ENCODE results near the gene WDFY2. TPM values are rescaled to one million over a fixed set of nuclear protein-coding genes. Genes with fewer than 3 reads are reported as not detected.
"Not testable (repeated sequence)": the region's sequence is repeated elsewhere in the genome, so short reads cannot be mapped to it uniquely, and the experiment has no call there.

Gene WDFY2
- total and polyA plus RNA-seq, 2 of the 13 experiments (the other 11 are each of a cell fraction or from before 2014, with no cell fraction given) = 22.6 to 27.0 TPM

DNA sequence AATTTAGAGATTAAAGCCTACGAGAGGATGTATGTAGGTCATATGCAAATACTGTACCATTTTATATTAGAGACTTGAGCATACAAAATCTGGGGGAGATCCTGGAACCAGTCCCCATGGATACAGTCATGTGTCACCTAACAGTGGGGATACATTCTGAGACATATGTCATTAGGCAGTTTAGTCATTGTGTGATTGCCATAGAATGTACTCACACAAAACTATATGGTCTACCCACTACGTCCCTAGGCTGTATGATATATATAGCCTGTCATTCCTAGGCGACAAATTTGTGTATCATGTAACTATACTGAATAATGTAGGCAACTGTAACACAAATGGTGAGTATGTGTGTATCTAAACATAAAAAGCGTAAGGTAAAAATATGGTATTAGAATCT is 62.8 kb downstream of the WDFY2 start:
- no peaks in the 10 kb centered on the region; a peak in 1 of 5 replicates for H3K27me3 ChIP-seq (ENCODE audit: control insufficient read depth in 1 of 2, insufficient read depth in 2 of 2, low read length in 2 of 2)
- ATAC-seq = no peak
- TF ChIP-seq, protein P1, sequence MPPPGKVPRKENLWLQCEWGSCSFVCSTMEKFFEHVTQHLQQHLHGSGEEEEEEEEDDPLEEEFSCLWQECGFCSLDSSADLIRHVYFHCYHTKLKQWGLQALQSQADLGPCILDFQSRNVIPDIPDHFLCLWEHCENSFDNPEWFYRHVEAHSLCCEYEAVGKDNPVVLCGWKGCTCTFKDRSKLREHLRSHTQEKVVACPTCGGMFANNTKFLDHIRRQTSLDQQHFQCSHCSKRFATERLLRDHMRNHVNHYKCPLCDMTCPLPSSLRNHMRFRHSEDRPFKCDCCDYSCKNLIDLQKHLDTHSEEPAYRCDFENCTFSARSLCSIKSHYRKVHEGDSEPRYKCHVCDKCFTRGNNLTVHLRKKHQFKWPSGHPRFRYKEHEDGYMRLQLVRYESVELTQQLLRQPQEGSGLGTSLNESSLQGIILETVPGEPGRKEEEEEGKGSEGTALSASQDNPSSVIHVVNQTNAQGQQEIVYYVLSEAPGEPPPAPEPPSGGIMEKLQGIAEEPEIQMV (CRISPR knock-in tag; IDR thresholded peaks at IDR 0.05; ENCODE audit: low read depth) = no peak
- TF ChIP-seq ZNF432 (CRISPR knock-in tag; IDR thresholded peaks at IDR 0.05; ENCODE audit: borderline replicate concordance) (no peak), POGZ (CRISPR knock-in tag; IDR thresholded peaks at IDR 0.05) (no peak), SOX5 (CRISPR knock-in tag; IDR thresholded peaks at IDR 0.05; ENCODE audit: borderline replicate concordance) (no peak), KDM5B (CRISPR knock-in tag; IDR thresholded peaks at IDR 0.05; ENCODE audit: borderline replicate concordance) (no peak), ZSCAN25 (CRISPR knock-in tag; IDR thresholded peaks at IDR 0.05) (no peak), ZMAT3 (CRISPR knock-in tag; conservative IDR thresholded peaks at IDR 0.05) (no peak), ZNF235 (CRISPR knock-in tag; IDR thresholded peaks at IDR 0.05; ENCODE audit: borderline replicate concordance) (no peak), DPF2 (CRISPR knock-in tag; IDR thresholded peaks at IDR 0.05; ENCODE audit: borderline replicate concordance, low read depth) (no peak), GTF3A (CRISPR knock-in tag; conservative IDR thresholded peaks at IDR 0.05) (no peak), ZC3H13 (CRISPR knock-in tag; IDR thresholded peaks at IDR 0.05) (no peak), U2AF2 (IDR thresholded peaks at IDR 0.05; ENCODE audit: low read depth, low read length) (no peak)
- TF ChIP-seq, protein P2, sequence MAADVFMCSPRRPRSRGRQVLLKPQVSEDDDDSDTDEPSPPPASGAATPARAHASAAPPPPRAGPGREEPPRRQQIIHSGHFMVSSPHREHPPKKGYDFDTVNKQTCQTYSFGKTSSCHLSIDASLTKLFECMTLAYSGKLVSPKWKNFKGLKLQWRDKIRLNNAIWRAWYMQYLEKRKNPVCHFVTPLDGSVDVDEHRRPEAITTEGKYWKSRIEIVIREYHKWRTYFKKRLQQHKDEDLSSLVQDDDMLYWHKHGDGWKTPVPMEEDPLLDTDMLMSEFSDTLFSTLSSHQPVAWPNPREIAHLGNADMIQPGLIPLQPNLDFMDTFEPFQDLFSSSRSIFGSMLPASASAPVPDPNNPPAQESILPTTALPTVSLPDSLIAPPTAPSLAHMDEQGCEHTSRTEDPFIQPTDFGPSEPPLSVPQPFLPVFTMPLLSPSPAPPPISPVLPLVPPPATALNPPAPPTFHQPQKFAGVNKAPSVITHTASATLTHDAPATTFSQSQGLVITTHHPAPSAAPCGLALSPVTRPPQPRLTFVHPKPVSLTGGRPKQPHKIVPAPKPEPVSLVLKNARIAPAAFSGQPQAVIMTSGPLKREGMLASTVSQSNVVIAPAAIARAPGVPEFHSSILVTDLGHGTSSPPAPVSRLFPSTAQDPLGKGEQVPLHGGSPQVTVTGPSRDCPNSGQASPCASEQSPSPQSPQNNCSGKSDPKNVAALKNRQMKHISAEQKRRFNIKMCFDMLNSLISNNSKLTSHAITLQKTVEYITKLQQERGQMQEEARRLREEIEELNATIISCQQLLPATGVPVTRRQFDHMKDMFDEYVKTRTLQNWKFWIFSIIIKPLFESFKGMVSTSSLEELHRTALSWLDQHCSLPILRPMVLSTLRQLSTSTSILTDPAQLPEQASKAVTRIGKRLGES (CRISPR knock-in tag; IDR thresholded peaks at IDR 0.05; ENCODE audit: borderline replicate concordance) = no peak
- WGBS (ENCODE audit: low lambda C conversion rate) = 96% methylated on average over 4 of the region's 4 CpGs
- H3K4me1 ChIP-seq (ENCODE audit: insufficient read depth, low read length) = peaks cover 58% of the 10 kb centered on the region
- no peak overlapping the region for H3K4me3 ChIP-seq (replicated peaks in 1 of 3; ENCODE audit: insufficient read depth in 1 of 3, low read depth in 2 of 3, low read length in 3 of 3)
- H2AFZ ChIP-seq (ENCODE audit: low read length) = no peak overlapping the region
- H3K4me2 ChIP-seq (ENCODE audit: low read depth, low read length) = no peak overlapping the region
- BruUV-seq (replicated peaks) = no TSS peak
- peaks cover 0 to 4% of the 10 kb centered on the region in 2 experiments; a peak in 1 of 5 replicates for H3K36me3 ChIP-seq (replicated peaks in 1 of 2; ENCODE audit: control insufficient read depth in 1 of 2, insufficient read depth in 2 of 2, low read length in 2 of 2)
- ChIA-PET CTCF (ENCODE audit: low intra/inter-chr PET ratio, low total read pairs) (no interaction called here), POLR2A (interaction anchor here (0.7 to 1.0 kb wide), 2 partner anchors 27 to 194 kb away, joined by 3 to 4 read pairs; no protein-coding TSS in a partner anchor)
- no peak overlapping the region for H3K27ac ChIP-seq (ENCODE audit: extremely low read length, insufficient read depth, low read length)
- no peak for DNase-seq (ENCODE audit: low spot score)
- no peak overlapping the region for H3K9ac ChIP-seq (ENCODE audit: insufficient read depth, low read depth, low read length)
- H4K20me1 ChIP-seq (ENCODE audit: insufficient read depth, low read length) = no peaks in the 10 kb centered on the region
- no peak for FAIRE-seq
- intact Hi-C loops (cut with micrococcal nuclease; ENCODE audit: unreplicated experiment) = no loop called here
- H3K79me2 ChIP-seq (ENCODE audit: insufficient read depth, low read length) = peaks cover 72% of the 10 kb centered on the region
- no peaks in the 10 kb centered on the region for H3K9me3 ChIP-seq (ENCODE audit: low read length)
- in situ Hi-C loops (cut with HindIII; ENCODE audit: extremely low pct_ligation_motif_present, low pct_unique_long_range_greater_than_20kb) = no loop called here

DNA sequence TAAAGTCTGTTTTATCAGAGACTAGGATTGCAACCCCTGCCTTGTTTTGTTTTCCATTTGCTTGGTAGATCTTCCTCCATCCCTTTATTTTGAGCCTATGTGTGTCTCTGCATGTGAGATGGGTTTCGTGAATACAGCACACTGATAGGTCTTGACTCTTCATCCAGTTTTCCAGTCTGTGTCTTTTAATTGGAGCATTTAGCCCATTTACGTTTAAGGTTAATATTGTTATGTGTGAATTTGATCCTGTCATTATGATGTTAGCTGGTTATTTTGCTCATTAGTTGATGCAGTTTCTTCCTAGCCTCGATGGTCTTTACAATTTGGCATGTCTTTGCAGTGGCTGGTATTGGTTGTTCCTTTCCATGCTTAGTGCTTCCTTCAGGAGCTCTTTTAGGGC is 67.9 kb downstream of the WDFY2 start:
- Histone ChIP-seq H3K79me2 (ENCODE audit: insufficient read depth, low read length) (peaks cover 61% of the 10 kb centered on the region), H3K4me1 (ENCODE audit: insufficient read depth, low read length) (peaks cover 28% of the 10 kb centered on the region)
- DNase-seq (ENCODE audit: low spot score); POLR2A ChIA-PET; CTCF ChIA-PET (ENCODE audit: low intra/inter-chr PET ratio, low total read pairs); FAIRE-seq; H3K4me2 ChIP-seq (ENCODE audit: low read depth, low read length); ATAC-seq; intact Hi-C loops (cut with micrococcal nuclease; ENCODE audit: unreplicated experiment); H3K9me3 ChIP-seq (ENCODE audit: low read length); H3K9ac ChIP-seq (ENCODE audit: insufficient read depth, low read depth, low read length); H4K20me1 ChIP-seq (ENCODE audit: insufficient read depth, low read length); H2AFZ ChIP-seq (ENCODE audit: low read length); H3K36me3 ChIP-seq (replicated peaks in 1 of 2; ENCODE audit: control insufficient read depth in 1 of 2, insufficient read depth in 2 of 2, low read length in 2 of 2); in situ Hi-C loops (cut with HindIII; ENCODE audit: extremely low pct_ligation_motif_present, low pct_unique_long_range_greater_than_20kb); H3K4me3 ChIP-seq (replicated peaks in 1 of 3; ENCODE audit: insufficient read depth in 1 of 3, low read depth in 2 of 3, low read length in 3 of 3); BruUV-seq (replicated peaks); H3K27ac ChIP-seq (ENCODE audit: extremely low read length, insufficient read depth, low read length); H3K27me3 ChIP-seq (ENCODE audit: control insufficient read depth in 1 of 2, insufficient read depth in 2 of 2, low read length in 2 of 2): not testable (repeated sequence)
- WGBS (ENCODE audit: low lambda C conversion rate) = 98% methylated on average over 3 of the region's 3 CpGs

All from HepG2 (cell line).